Ovary (tissue), 9 donors: ENCODE results near the gene VPS13A. TPM values are rescaled to one million over a fixed set of nuclear protein-coding genes. Genes with fewer than 3 reads are reported as not detected.

Experiments used
- DNase-seq, 5 donors: peaks; one replicate each; pipeline ENCODE4 v3.0.0-alpha.2; 2019 to 2020
- H3K27ac ChIP-seq, 2 donors: fragments of 200-600 bp; one replicate each; pipeline versions ENCODE4 v1.5.1 to v1.8.0; 2019 to 2022
- H3K27me3 ChIP-seq: fragments of 200-600 bp; one replicate; pipeline ENCODE4 v1.8.0; 2022
- H3K36me3 ChIP-seq: fragments of 200-600 bp; sonication (generic); one replicate; pipeline ENCODE4 v1.5.1; 2019
- H3K4me1 ChIP-seq: one replicate; pipeline ENCODE4 v1.8.1; 2013; ENCODE audit warnings: mild to moderate bottlenecking, moderate library complexity; ENCODE audit not compliant: insufficient read depth
- H3K4me3 ChIP-seq: fragments of 200-600 bp; sonication (generic); one replicate; pipeline ENCODE4 v1.5.1; 2017
- H3K9me3 ChIP-seq, 2 donors: fragments of 200-600 bp in 1 of 2; sonication (generic) in 1 of 2; one replicate each; pipeline versions ENCODE4 v1.5.1 to v1.8.1; 2013 to 2019; ENCODE audit warnings: mild to moderate bottlenecking in 1 of 2, moderate library complexity in 1 of 2
- CTCF ChIP-seq, 3 donors: fragments of 450-650 bp in 2 of 3; fragments of 200-600 bp in 1 of 3; IDR thresholded peaks; one replicate each; pipeline versions ENCODE4 v1.5.1 to v1.8.0; 2016 to 2022; ENCODE audit warnings: antibody characterized with exemption in 3 of 3, mild to moderate bottlenecking in 1 of 3
- EP300 ChIP-seq: sonication (generic); formaldehyde crosslinking; IDR thresholded peaks from one replicate; pipeline ENCODE4 v1.6.1; 2017; ENCODE audit warnings: antibody characterized with exemption
- POLR2A ChIP-seq: fragments of 450-650 bp; IDR thresholded peaks from one replicate; pipeline ENCODE4 v1.6.1; 2017; ENCODE audit warnings: antibody characterized with exemption, mild to moderate bottlenecking, moderate library complexity
- WGBS, 3 donors: extraction: QIAGEN DNeasy Blood & Tissue Kit in 1 of 3; methylation state at CpG; one replicate each; pipeline versions ENCODE4 v1.1.5 to v1.1.7; 2013 to 2017; 5-methylcytosine and 5-hydroxymethylcytosine counted together
- intact Hi-C, 4 donors: fragments of 100-400 bp; cut with DNase I; formaldehyde crosslinking; loops; one replicate each; pipeline versions ENCODE4 v1.11.0 to v1.15.1; 2022 to 2023
- polyA plus RNA-seq, 2 donors: library from polyadenylated mRNA; stranded (reverse); fragments of 200-250 nt in 1 of 2; fragments of 350-450 nt in 1 of 2; fragmentation: Illumina TruSeq in 1 of 2; extraction: RNeasy Lipid Tissue Mini Kit (QIAGEN cat#74804) in 1 of 2; gene quantifications; one replicate each; pipeline ENCODE4 v1.2.3, GENCODE V29; 2013 to 2014
- total RNA-seq, 7 donors: library from RNA; depleted of rRNA in 2 of 7; stranded (reverse); fragments of >200 nt in 2 of 7; fragmentation: NEBNext Ultra II Directional in 3 of 7; extraction: Animal tissue kit (Norgen Biotek cat#: 25700) in 3 of 7; gene quantifications; one replicate each; pipeline versions ENCODE4 v1.1.0 to v1.2.4, GENCODE V29; 2016 to 2023
- donor health status: DM: no; HTN: no; CAD: no; lungs with moderate emphysema.
- donor health status: DM: no; HTN: no; CAD: no.
- donor health status: Bipolar disorder and iron deficiency.
- donor health status: DM: yes; HTN: yes; CAD: no.
- donor health status: DM: no; HTN: no; CAD: no.
- donor health status: DM: yes; HTN: yes; CAD: no.

The VPS13A gene
- total and polyA plus RNA-seq, 9 donors = 3.5 to 46.6 (median 13.5) TPM

- H3K27ac ChIP-seq = no peak overlapping the region
- H3K27me3 ChIP-seq = no peaks in the 10 kb centered on the region
- H3K4me1 ChIP-seq = no peaks in the 10 kb centered on the region
- no peaks in the 10 kb centered on the region for H3K36me3 ChIP-seq
- WGBS, 3 donors = 87 to 97% (median 94%) methylated on average over 2 of the region's 2 CpGs
- intact Hi-C loops = loop anchor here in 2 of 4 donors (10.0 kb wide), 2 partner anchors 338 to 378 kb away; partner anchors contain the start of gene PCA3 (in 1 of the 2)
- DNase-seq = no peak
- H3K4me3 ChIP-seq = no peak overlapping the region
- no peaks in the 10 kb centered on the region for H3K9me3 ChIP-seq
- TF ChIP-seq CTCF (IDR thresholded peaks at IDR 0.05) (no peak), POLR2A (no peak), EP300 (no peak)
Observed at GRCh38 chr9:77142366-77142765, 35.0 kb upstream of the VPS13A start.

GRCh38 chr9:77149879-77150278, 27.5 kb upstream of the VPS13A start:
- no peaks in the 10 kb centered on the region for H3K9me3 ChIP-seq
- intact Hi-C loops = loop anchor here in 3 of 4 donors (10.0 kb wide), 3 partner anchors 335 to 385 kb away; partner anchors contain the start of gene PCA3 (in 1 of the 3)
- 56 to 64% (median 59%) methylated on average over 2 of the region's 2 CpGs for WGBS, 3 donors
- no peak overlapping the region for H3K4me3 ChIP-seq
- no peaks in the 10 kb centered on the region for H3K4me1 ChIP-seq
- H3K36me3 ChIP-seq = no peaks in the 10 kb centered on the region
- TF ChIP-seq EP300 (no peak), CTCF (IDR thresholded peaks at IDR 0.05) (no peak), POLR2A (no peak)
- DNase-seq = no peak
- H3K27me3 ChIP-seq = no peaks in the 10 kb centered on the region
- no peak overlapping the region for H3K27ac ChIP-seq

GRCh38 chr9:77152289-77152688, 25.0 kb upstream of the VPS13A start:
- Histone ChIP-seq H3K4me1 (no peaks in the 10 kb centered on the region), H3K9me3 (no peaks in the 10 kb centered on the region), H3K4me3 (no peak overlapping the region), H3K27ac (no peak overlapping the region), H3K36me3 (no peaks in the 10 kb centered on the region), H3K27me3 (no peaks in the 10 kb centered on the region)
- WGBS, 3 donors = 5 to 13% (median 7%) methylated on average over 1 of the region's 1 CpG
- intact Hi-C loops = loop anchor here in 2 of 4 donors (10.0 kb wide), 2 partner anchors 337 to 347 kb away; no protein-coding TSS in a partner anchor
- DNase-seq = no peak
- TF ChIP-seq EP300 (no peak), CTCF (IDR thresholded peaks at IDR 0.05) (no peak), POLR2A (no peak)

GRCh38 chr9:77156646-77157371, 20.5 kb upstream of the VPS13A start:
- DNase-seq = no peak
- H3K9me3 ChIP-seq = no peaks in the 10 kb centered on the region
- H3K36me3 ChIP-seq = no peaks in the 10 kb centered on the region
- H3K27ac ChIP-seq = no peak overlapping the region
- H3K27me3 ChIP-seq = no peaks in the 10 kb centered on the region
- TF ChIP-seq POLR2A (no peak), CTCF (IDR thresholded peaks at IDR 0.05) (no peak), EP300 (no peak)
- intact Hi-C loops = loop anchor here in 2 of 4 donors (10.0 kb wide), 2 partner anchors 342 to 352 kb away; no protein-coding TSS in a partner anchor
- H3K4me1 ChIP-seq = no peaks in the 10 kb centered on the region
- WGBS, 3 donors = 53 to 70% (median 68%) methylated on average over 2 of the region's 2 CpGs
- H3K4me3 ChIP-seq = no peak overlapping the region
